Neural cell (in vitro differentiated cells): Measurements from ENCODE around the gene CCDC39. TPM values are rescaled to one million over a fixed set of nuclear protein-coding genes. Genes with fewer than 3 reads are reported as not detected.

ENCODE experiments used
- H2AFZ ChIP-seq: fragments of 200-600, 300-800 bp; sonication (generic), shearing (Covaris generic); 2 replicates; pipeline ENCODE4 v1.6.0; 2014; ENCODE audit warnings: low read depth, mild to moderate bottlenecking, antibody characterized with exemption, low read length, moderate library complexity
- H3F3A ChIP-seq: fragments of 200-600 bp; shearing (Covaris generic); 2 replicates; pipeline ENCODE4 v1.6.1; 2016; ENCODE audit warnings: mild to moderate bottlenecking, moderate library complexity, mixed read lengths, antibody characterized with exemption, low read length; ENCODE audit not compliant: insufficient read depth, poor library complexity, severe bottlenecking
- H3K27ac ChIP-seq: fragments of 200-600, 300-800 bp; sonication (generic), shearing (Covaris generic); 2 replicates; pipeline ENCODE4 v1.5.1; 2014; ENCODE audit warnings: mild to moderate bottlenecking, low read length, moderate library complexity
- H3K27me3 ChIP-seq: fragments of 300-800, 200-600 bp; sonication (generic), shearing (Covaris generic); 2 replicates; pipeline ENCODE4 v1.6.0; 2014; ENCODE audit warnings: mild to moderate bottlenecking, low read depth, low read length, moderate library complexity; ENCODE audit not compliant: insufficient read depth
- H3K36me3 ChIP-seq: fragments of 300-800, 200-600 bp; sonication (generic), shearing (Covaris generic); 2 replicates; pipeline ENCODE4 v1.5.1; 2014; ENCODE audit warnings: mild to moderate bottlenecking, antibody characterized with exemption, low read length, moderate library complexity; ENCODE audit not compliant: insufficient read depth
- H3K4me2 ChIP-seq: fragments of 300-800, 200-600 bp; sonication (generic), shearing (Covaris generic); 2 replicates; pipeline ENCODE4 v1.6.0; 2014; ENCODE audit warnings: mild to moderate bottlenecking, low read length
- H3K4me3 ChIP-seq: fragments of 300-800, 200-600 bp; sonication (generic), shearing (Covaris generic); 2 replicates; pipeline ENCODE4 v1.5.1; 2014; ENCODE audit warnings: mild to moderate bottlenecking, low read length, moderate library complexity
- H3K79me2 ChIP-seq: fragments of 200-600 bp; shearing (Covaris generic); replicated peaks from 2 replicates; pipeline ENCODE4 v1.6.0; 2014; ENCODE audit warnings: mild to moderate bottlenecking, low read length, moderate library complexity; ENCODE audit not compliant: insufficient read depth
- H3K9ac ChIP-seq: fragments of 300-800, 200-600 bp; sonication (generic), shearing (Covaris generic); 2 replicates; pipeline ENCODE4 v1.6.1; 2016; ENCODE audit warnings: mild to moderate bottlenecking, low read length, mixed read lengths
- H3K9me2 ChIP-seq: fragments of 200-600 bp; shearing (Covaris generic); 2 replicates; pipeline ENCODE4 v1.6.1; 2016; ENCODE audit warnings: mild to moderate bottlenecking, low read length, mixed read lengths; ENCODE audit not compliant: insufficient read depth
- H3K9me3 ChIP-seq: fragments of 200-600, 300-800 bp; sonication (generic), shearing (Covaris generic); 2 replicates; pipeline ENCODE4 v1.6.1; 2016; ENCODE audit warnings: mild to moderate bottlenecking, mixed run types, low read length, moderate library complexity, mixed read lengths
- H4K20me1 ChIP-seq: fragments of 200-600 bp; shearing (Covaris generic); 2 replicates; pipeline ENCODE4 v1.6.1; 2016; ENCODE audit warnings: mild to moderate bottlenecking, mixed run types; ENCODE audit not compliant: insufficient read depth
- CTCF ChIP-seq: fragments of 450-650 bp; IDR thresholded peaks from 2 replicates; pipeline ENCODE4 v1.5.1; 2014; ENCODE audit warnings: antibody characterized with exemption, mild to moderate bottlenecking, moderate library complexity; ENCODE audit not compliant: poor library complexity, severe bottlenecking
- EP300 ChIP-seq: fragments of 450-650 bp; conservative IDR thresholded peaks from 2 replicates; pipeline ENCODE4 v1.6.1; 2014; ENCODE audit warnings: antibody characterized with exemption, mild to moderate bottlenecking, moderate library complexity; ENCODE audit not compliant: poor library complexity, severe bottlenecking
- EZH2 ChIP-seq: fragments of 200-600, 300-800 bp; shearing (Covaris generic), sonication (generic); IDR thresholded peaks from 2 replicates; pipeline ENCODE4 v1.6.1; 2014; ENCODE audit warnings: antibody characterized with exemption, low read length, borderline replicate concordance, mild to moderate bottlenecking; ENCODE audit not compliant: insufficient read depth, poor library complexity, severe bottlenecking
- MXI1 ChIP-seq: fragments of 450-650 bp; conservative IDR thresholded peaks from 2 replicates; pipeline ENCODE4 v1.6.1; 2014; ENCODE audit warnings: antibody characterized with exemption, mild to moderate bottlenecking; ENCODE audit not compliant: poor library complexity, severe bottlenecking
- POLR2AphosphoS5 ChIP-seq: IDR thresholded peaks from 2 replicates; pipeline ENCODE4 v1.6.1; 2012
- RAD21 ChIP-seq: fragments of 450-650 bp; conservative IDR thresholded peaks from 2 replicates; pipeline ENCODE4 v1.6.1; 2014; ENCODE audit warnings: antibody characterized with exemption, mild to moderate bottlenecking, moderate library complexity
- REST ChIP-seq: IDR thresholded peaks from 2 replicates; pipeline ENCODE4 v1.6.1; 2012; ENCODE audit warnings: borderline replicate concordance
- SMC3 ChIP-seq: fragments of 450-650 bp; conservative IDR thresholded peaks from 2 replicates; pipeline ENCODE4 v1.6.1; 2014; ENCODE audit warnings: antibody characterized with exemption, mild to moderate bottlenecking, moderate library complexity; ENCODE audit not compliant: poor library complexity
- TAF1 ChIP-seq: IDR thresholded peaks from 2 replicates; pipeline ENCODE4 v1.6.1; 2012; ENCODE audit warnings: low read depth
- polyA plus RNA-seq: library from polyadenylated mRNA; depleted of rRNA; stranded (reverse); fragments of >200 nt; gene quantifications from 2 replicates; pipeline ENCODE4 v1.2.3, GENCODE V29; 2014

The CCDC39 gene
- polyA plus RNA-seq, 1 donor from 2014 or later, result 0.36 TPM

- TF ChIP-seq REST (no peak), POLR2AphosphoS5 (peak; percentile 29)
- Histone ChIP-seq H3F3A (no peaks in the 10 kb centered on the region), H3K36me3 (no peaks in the 10 kb centered on the region), H4K20me1 (no peaks in the 10 kb centered on the region), H3K9me3 (no peaks in the 10 kb centered on the region), H3K9me2 (no peaks in the 10 kb centered on the region), H3K9ac (no peak overlapping the region), H3K4me2 (peak overlapping the region; percentile 10), H3K79me2 (no peaks in the 10 kb centered on the region), H2AFZ (no peak overlapping the region), H3K4me3 (peak overlapping the region; percentile 22), H3K27ac (peak overlapping the region; percentile 14), H3K27me3 (no peaks in the 10 kb centered on the region)
These were observed 28.6 kb upstream of the CCDC39 start for GRCh38 chr3:180707896-180708295.

GRCh38 chr3:180705619-180706018 is 26.3 kb upstream of the CCDC39 start:
- H2AFZ ChIP-seq, result no peak overlapping the region
- no peak overlapping the region for H3K4me3 ChIP-seq
- H3K79me2 ChIP-seq, result no peaks in the 10 kb centered on the region
- no peaks in the 10 kb centered on the region for H3K9me3 ChIP-seq
- H3K27ac ChIP-seq, result no peak overlapping the region
- H4K20me1 ChIP-seq, result no peaks in the 10 kb centered on the region
- no peaks in the 10 kb centered on the region for H3K27me3 ChIP-seq
- no peak overlapping the region for H3K4me2 ChIP-seq
- no peaks in the 10 kb centered on the region for H3K36me3 ChIP-seq
- H3K9me2 ChIP-seq, result no peaks in the 10 kb centered on the region
- no peaks in the 10 kb centered on the region for H3F3A ChIP-seq
- no peak overlapping the region for H3K9ac ChIP-seq
- TF ChIP-seq EZH2 (no peak), SMC3 (no peak), POLR2AphosphoS5 (no peak), EP300 (no peak), REST (no peak), MXI1 (no peak), RAD21 (no peak), CTCF (no peak), TAF1 (no peak)
